Tibial artery (tissue), 4 donors: ENCODE results near the gene ZNF629.
A peak's percentile ranks its signal among the peaks of the same experiment; 100 is the strongest.

ENCODE experiments used
- DNase-seq, 2 donors: peaks; one replicate each; pipeline ENCODE4 v3.0.0-alpha.2; 2019
- H3K27ac ChIP-seq, 2 donors: fragments of 200-600 bp; sonication (generic) in 1 of 2; 1 replicate in 1 of 2; 2 replicates in 1 of 2; pipeline ENCODE4 v1.5.1; 2018 to 2019; ENCODE audit warnings: mild to moderate bottlenecking in 1 of 2
- H3K27me3 ChIP-seq, 2 donors: fragments of 200-600 bp; sonication (generic) in 1 of 2; one replicate each; pipeline versions ENCODE4 v1.5.1 to v1.6.0; 2016 to 2019
- H3K36me3 ChIP-seq, 3 donors: fragments of 200-600 bp; sonication (generic) in 2 of 3; one replicate each; pipeline ENCODE4 v1.5.1; 2016 to 2019; ENCODE audit warnings: mild to moderate bottlenecking in 2 of 3
- H3K4me1 ChIP-seq, 4 donors: fragments of 200-600 bp; sonication (generic) in 2 of 4; 1 replicate in 3 of 4; 2 replicates in 1 of 4; pipeline ENCODE4 v1.5.1; 2016 to 2019
- H3K4me3 ChIP-seq, 2 donors: fragments of 200-600 bp; sonication (generic) in 1 of 2; 1 replicate in 1 of 2; 2 replicates in 1 of 2; pipeline ENCODE4 v1.5.1; 2018 to 2019; ENCODE audit warnings: mild to moderate bottlenecking in 2 of 2
- H3K9me3 ChIP-seq, 3 donors: fragments of 200-600 bp; sonication (generic) in 1 of 3; one replicate each; pipeline ENCODE4 v1.5.1; 2016 to 2019
- CTCF ChIP-seq, 2 experiments: fragments of 200-600 bp in 1 of 2; fragments of 450-650 bp in 1 of 2; IDR thresholded peaks; one replicate each; pipeline ENCODE4 v1.5.1; 2017 to 2019; ENCODE audit warnings: antibody characterized with exemption in 2 of 2, mild to moderate bottlenecking in 1 of 2, moderate library complexity in 1 of 2
- intact Hi-C: fragments of 100-400 bp; cut with DNase I; formaldehyde crosslinking; loops from one replicate; pipeline ENCODE4 v1.15.0; 2023; ENCODE audit warnings: low total_unique reads

The ZNF629 gene

GRCh38 chr16:30740364-30741251 lies 46.4 kb downstream of the ZNF629 start:
- no peaks in the 10 kb centered on the region for H3K9me3 ChIP-seq
- H3K27ac ChIP-seq = peak overlapping the region; percentile 69 to 76
- H3K4me3 ChIP-seq = peak overlapping the region; percentile 0 to 27
- H3K4me1 ChIP-seq = peaks cover 0 to 30% (median 20%) of the 10 kb centered on the region in 4 donors
- peak; percentile 90 to 95 for DNase-seq
- H3K27me3 ChIP-seq = no peaks in the 10 kb centered on the region
- intact Hi-C loops = loop anchor here (10.0 kb wide), 1 partner anchor 64 kb away; no protein-coding TSS in a partner anchor
- peaks cover 38 to 59% (median 43%) of the 10 kb centered on the region in 3 donors for H3K36me3 ChIP-seq
- TF ChIP-seq CTCF (IDR thresholded peaks at IDR 0.05) = no peak

- H3K36me3 ChIP-seq = peaks cover 49 to 61% (median 53%) of the 10 kb centered on the region in 3 donors
- H3K27me3 ChIP-seq = no peaks in the 10 kb centered on the region
- DNase-seq = peak in 1 of 2 donors; percentile 65
- H3K4me3 ChIP-seq = no peak overlapping the region
- no peak for TF ChIP-seq CTCF (IDR thresholded peaks at IDR 0.05)
- intact Hi-C loops = no loop called here
- H3K4me1 ChIP-seq = peaks cover 0 to 30% (median 20%) of the 10 kb centered on the region in 4 donors
- H3K9me3 ChIP-seq = no peaks in the 10 kb centered on the region
- peak overlapping the region; percentile 69 to 76 for H3K27ac ChIP-seq
These were observed 47.7 kb downstream of the ZNF629 start for GRCh38 chr16:30738984-30739951.

GRCh38 chr16:30737794-30738648 lies 49.0 kb downstream of the ZNF629 start:
- Histone ChIP-seq H3K9me3 (no peaks in the 10 kb centered on the region), H3K4me1 (peaks cover 0 to 30% (median 20%) of the 10 kb centered on the region in 4 donors), H3K27me3 (no peaks in the 10 kb centered on the region), H3K36me3 (peaks cover 62 to 66% (median 66%) of the 10 kb centered on the region in 3 donors), H3K27ac (no peak overlapping the region), H3K4me3 (no peak overlapping the region)
- intact Hi-C loops = no loop called here
- DNase-seq = peak in 1 of 2 donors; percentile 58
- TF ChIP-seq CTCF (IDR thresholded peaks at IDR 0.05) = no peak

- H3K4me1 ChIP-seq = peaks cover 0 to 29% (median 20%) of the 10 kb centered on the region in 4 donors
- H3K27ac ChIP-seq = no peak overlapping the region
- H3K27me3 ChIP-seq = no peaks in the 10 kb centered on the region
- no peaks in the 10 kb centered on the region for H3K9me3 ChIP-seq
- intact Hi-C loops = no loop called here
- H3K4me3 ChIP-seq = no peak overlapping the region
- peaks cover 69 to 74% (median 71%) of the 10 kb centered on the region in 3 donors for H3K36me3 ChIP-seq
- TF ChIP-seq CTCF (IDR thresholded peaks at IDR 0.05) = no peak
- peak in 1 of 2 donors; percentile 60 for DNase-seq
These were observed 49.8 kb downstream of the ZNF629 start for GRCh38 chr16:30736995-30737793.
